HEK293 (cell line): Measurements from ENCODE around the gene THSD4.

ENCODE experiments used
- CTCF ChIA-PET: fragments of 350-600 bp; formaldehyde crosslinking; extraction: SDS; loops from one replicate; lab custom pipeline; 2021; ENCODE audit warnings: antibody characterized with exemption; lab: Yijun Ruan, JAX
- POLR2A ChIA-PET: fragments of 300-600 bp; formaldehyde crosslinking; extraction: SDS; loops from one replicate; lab custom pipeline; 2020; ENCODE audit warnings: antibody characterized with exemption, inconsistent platforms; lab: Yijun Ruan, JAX
- H3K27ac ChIP-seq: fragments of 200-500 bp; sonication (Bioruptor generic); 2 replicates; pipeline ENCODE4 v1.5.1; 2014; ENCODE audit warnings: low read depth, low read length, control low read depth, inconsistent platforms; ENCODE audit errors: extremely low read depth
- H3K36me3 ChIP-seq, 2 experiments: fragments of 200-500 bp in 1 of 2; sonication (Bioruptor generic) in 1 of 2; 1 replicate in 1 of 2; 2 replicates in 1 of 2; pipeline ENCODE4 v1.5.1; 2014 to 2017; ENCODE audit warnings: inconsistent platforms in 2 of 2, low read length in 2 of 2; ENCODE audit not compliant: control insufficient read depth in 2 of 2, insufficient read depth in 1 of 2
- H3K4me1 ChIP-seq: fragments of 200-500 bp; sonication (Bioruptor generic); 2 replicates; pipeline ENCODE4 v1.5.1; 2014; ENCODE audit warnings: mild to moderate bottlenecking, low read length, inconsistent platforms; ENCODE audit not compliant: control insufficient read depth, insufficient read depth
- H3K4me3 ChIP-seq: 2 replicates; pipeline ENCODE4 v1.5.1; 2011; ENCODE audit warnings: low read depth, mild to moderate bottlenecking, control low read depth, low read length, moderate library complexity
- H3K9me3 ChIP-seq: fragments of 200-500 bp; sonication (Bioruptor generic); 2 replicates; pipeline ENCODE4 v1.5.1; 2014; ENCODE audit warnings: low read depth, low read length, inconsistent platforms; ENCODE audit not compliant: control insufficient read depth, insufficient read depth
- AEBP2 ChIP-seq: fragments of 450-650 bp; formaldehyde crosslinking; IDR thresholded peaks from 2 replicates; pipeline ENCODE4 v1.5.1; 2016; ENCODE audit warnings: missing biosample characterization, missing genetic modification characterization, borderline replicate concordance
- GLI4 ChIP-seq: fragments of 450-650 bp; formaldehyde crosslinking; IDR thresholded peaks from 2 replicates; pipeline ENCODE4 v1.5.1; 2016; ENCODE audit warnings: missing biosample characterization, missing genetic modification characterization
- HOXC10 ChIP-seq: sonication (generic); formaldehyde crosslinking; IDR thresholded peaks from 2 replicates; pipeline ENCODE4 v1.8.1; 2023; ENCODE audit warnings: mild to moderate bottlenecking, missing genetic modification reagents
- IKZF3 ChIP-seq: fragments of 450-650 bp; IDR thresholded peaks from 2 replicates; pipeline ENCODE4 v1.5.0; 2018; ENCODE audit warnings: missing biosample characterization, mild to moderate bottlenecking, missing genetic modification characterization, moderate library complexity
- KLF17 ChIP-seq: fragments of 450-650 bp; formaldehyde crosslinking; IDR thresholded peaks from 2 replicates; pipeline ENCODE4 v1.5.1; 2016; ENCODE audit warnings: missing biosample characterization, missing genetic modification characterization
- SP3 ChIP-seq: fragments of 450-650 bp; formaldehyde crosslinking; IDR thresholded peaks from 2 replicates; pipeline ENCODE4 v1.5.1; 2016; ENCODE audit warnings: missing biosample characterization, missing genetic modification characterization
- ZNF133 ChIP-seq: fragments of 450-650 bp; formaldehyde crosslinking; IDR thresholded peaks from 2 replicates; pipeline ENCODE4 v1.5.1; 2016; ENCODE audit warnings: missing biosample characterization, missing genetic modification characterization
- ZNF169 ChIP-seq: fragments of 450-650 bp; formaldehyde crosslinking; IDR thresholded peaks from 2 replicates; pipeline ENCODE4 v1.5.1; 2016; ENCODE audit warnings: missing biosample characterization, missing genetic modification characterization
- ZNF2 ChIP-seq: fragments of 450-650 bp; formaldehyde crosslinking; IDR thresholded peaks from 2 replicates; pipeline ENCODE4 v1.5.1; 2016; ENCODE audit warnings: missing biosample characterization, missing genetic modification characterization
- ZNF214 ChIP-seq: fragments of 450-650 bp; formaldehyde crosslinking; IDR thresholded peaks from 2 replicates; pipeline ENCODE4 v1.5.1; 2017; ENCODE audit warnings: missing biosample characterization, mild to moderate bottlenecking, missing genetic modification characterization, borderline replicate concordance
- ZNF23 ChIP-seq: fragments of 450-650 bp; formaldehyde crosslinking; IDR thresholded peaks from 2 replicates; pipeline ENCODE4 v1.5.1; 2016; ENCODE audit warnings: missing biosample characterization, missing genetic modification characterization, borderline replicate concordance
- ZNF266 ChIP-seq: fragments of 450-650 bp; formaldehyde crosslinking; IDR thresholded peaks from 2 replicates; pipeline ENCODE4 v1.5.1; 2016; ENCODE audit warnings: missing biosample characterization, missing genetic modification characterization, low read depth
- ZNF404 ChIP-seq: fragments of 450-650 bp; formaldehyde crosslinking; IDR thresholded peaks from 2 replicates; pipeline ENCODE4 v1.5.1; 2017; ENCODE audit warnings: missing biosample characterization, missing genetic modification characterization
- ZNF433 ChIP-seq: fragments of 450-650 bp; formaldehyde crosslinking; IDR thresholded peaks from 2 replicates; pipeline ENCODE4 v1.5.1; 2016; ENCODE audit warnings: missing biosample characterization, missing genetic modification characterization, low read depth
- ZNF530 ChIP-seq: fragments of 450-650 bp; formaldehyde crosslinking; IDR thresholded peaks from 2 replicates; pipeline ENCODE4 v1.5.1; 2016; ENCODE audit warnings: low read depth, missing biosample characterization, missing genetic modification characterization
- ZNF548 ChIP-seq: fragments of 450-650 bp; formaldehyde crosslinking; IDR thresholded peaks from 2 replicates; pipeline ENCODE4 v1.5.1; 2016; ENCODE audit warnings: missing biosample characterization, missing genetic modification characterization
- ZNF624 ChIP-seq: fragments of 450-650 bp; formaldehyde crosslinking; IDR thresholded peaks from 2 replicates; pipeline ENCODE4 v1.5.1; 2017; ENCODE audit warnings: missing biosample characterization, missing genetic modification characterization
- ZNF660 ChIP-seq: fragments of 450-650 bp; IDR thresholded peaks from 2 replicates; pipeline ENCODE4 v1.5.1; 2018; ENCODE audit warnings: missing biosample characterization, mild to moderate bottlenecking, missing genetic modification characterization
- ZNF664 ChIP-seq: fragments of 450-650 bp; formaldehyde crosslinking; IDR thresholded peaks from 2 replicates; pipeline ENCODE4 v1.5.1; 2016; ENCODE audit warnings: missing biosample characterization, missing genetic modification characterization
- ZNF670 ChIP-seq: fragments of 450-650 bp; formaldehyde crosslinking; IDR thresholded peaks from 2 replicates; pipeline ENCODE4 v1.5.1; 2016; ENCODE audit warnings: missing biosample characterization, missing genetic modification characterization, low read depth
- ZNF76 ChIP-seq: fragments of 450-650 bp; formaldehyde crosslinking; IDR thresholded peaks from 2 replicates; pipeline ENCODE4; 2016; ENCODE audit warnings: low read depth, missing biosample characterization, missing genetic modification characterization, borderline replicate concordance
- ZSCAN30 ChIP-seq: fragments of 450-650 bp; IDR thresholded peaks from 2 replicates; pipeline ENCODE4 v1.5.1; 2018; ENCODE audit warnings: missing biosample characterization, mild to moderate bottlenecking, missing genetic modification characterization, moderate library complexity
- TF ChIP-seq, protein P1 (sequence below): sonication (generic); formaldehyde crosslinking; IDR thresholded peaks from 2 replicates; pipeline ENCODE4 v1.8.1; 2022; ENCODE audit warnings: mild to moderate bottlenecking, moderate library complexity, missing genetic modification reagents
- TF ChIP-seq, protein P2 (sequence below): fragments of 450-650 bp; formaldehyde crosslinking; IDR thresholded peaks from 2 replicates; pipeline ENCODE4 v1.5.1; 2017; ENCODE audit warnings: missing biosample characterization, missing genetic modification characterization
- TF ChIP-seq, protein P3 (sequence below): fragments of 450-650 bp; formaldehyde crosslinking; IDR thresholded peaks from 2 replicates; pipeline ENCODE4 v1.5.1; 2016; ENCODE audit warnings: missing biosample characterization, missing genetic modification characterization

Gene THSD4

GRCh38 chr15:71518661-71519060 is 403.4 kb downstream of the THSD4 start:
- Histone ChIP-seq H3K27ac (no peak overlapping the region), H3K4me3 (no peak overlapping the region), H3K9me3 (no peaks in the 10 kb centered on the region)
- ChIA-PET POLR2A (no interaction called here), CTCF (no interaction called here)
- TF ChIP-seq, protein P1, sequence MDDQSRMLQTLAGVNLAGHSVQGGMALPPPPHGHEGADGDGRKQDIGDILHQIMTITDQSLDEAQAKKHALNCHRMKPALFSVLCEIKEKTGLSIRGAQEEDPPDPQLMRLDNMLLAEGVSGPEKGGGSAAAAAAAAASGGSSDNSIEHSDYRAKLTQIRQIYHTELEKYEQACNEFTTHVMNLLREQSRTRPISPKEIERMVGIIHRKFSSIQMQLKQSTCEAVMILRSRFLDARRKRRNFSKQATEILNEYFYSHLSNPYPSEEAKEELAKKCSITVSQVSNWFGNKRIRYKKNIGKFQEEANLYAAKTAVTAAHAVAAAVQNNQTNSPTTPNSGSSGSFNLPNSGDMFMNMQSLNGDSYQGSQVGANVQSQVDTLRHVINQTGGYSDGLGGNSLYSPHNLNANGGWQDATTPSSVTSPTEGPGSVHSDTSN (CRISPR knock-in tag): no peak
- TF ChIP-seq ZNF530 (tag by site-specific recombination) (no peak), ZNF548 (no peak), GLI4 (tag by site-specific recombination) (no peak), ZNF433 (tag by site-specific recombination) (no peak), ZNF2 (no peak), ZNF670 (tag by site-specific recombination) (no peak), ZNF23 (tag by site-specific recombination) (no peak), IKZF3 (no peak), ZNF266 (tag by site-specific recombination) (no peak), HOXC10 (CRISPR knock-in tag) (no peak), ZNF133 (tag by site-specific recombination) (no peak), ZNF404 (tag by site-specific recombination) (no peak), ZNF169 (tag by site-specific recombination) (no peak)
- TF ChIP-seq, protein P2, sequence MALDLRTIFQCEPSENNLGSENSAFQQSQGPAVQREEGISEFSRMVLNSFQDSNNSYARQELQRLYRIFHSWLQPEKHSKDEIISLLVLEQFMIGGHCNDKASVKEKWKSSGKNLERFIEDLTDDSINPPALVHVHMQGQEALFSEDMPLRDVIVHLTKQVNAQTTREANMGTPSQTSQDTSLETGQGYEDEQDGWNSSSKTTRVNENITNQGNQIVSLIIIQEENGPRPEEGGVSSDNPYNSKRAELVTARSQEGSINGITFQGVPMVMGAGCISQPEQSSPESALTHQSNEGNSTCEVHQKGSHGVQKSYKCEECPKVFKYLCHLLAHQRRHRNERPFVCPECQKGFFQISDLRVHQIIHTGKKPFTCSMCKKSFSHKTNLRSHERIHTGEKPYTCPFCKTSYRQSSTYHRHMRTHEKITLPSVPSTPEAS (tag by site-specific recombination): no peak
- TF ChIP-seq, all 188 proteins: peak for 0
- H3K36me3 ChIP-seq: no peaks in the 10 kb centered on the region
- H3K4me1 ChIP-seq: no peaks in the 10 kb centered on the region; the same call in 1 of the 2 replicates

GRCh38 chr15:71526060-71526820 is 411.0 kb downstream of the THSD4 start:
- H3K36me3 ChIP-seq: no peaks in the 10 kb centered on the region
- peaks cover 4% of the 10 kb centered on the region for H3K4me1 ChIP-seq
- TF ChIP-seq ZNF214 (tag by site-specific recombination) (no peak), ZNF660 (tag by site-specific recombination) (0 out of 2 replicates have a peak, but pooled peaks have one; percentile 56)
- H3K4me3 ChIP-seq: no peak overlapping the region
- H3K9me3 ChIP-seq: no peaks in the 10 kb centered on the region
- CTCF ChIA-PET: interaction anchor here (0.7 to 1.7 kb wide), 4 partner anchors 15 to 204 kb away, joined by 3 to 7 read pairs (median 5); no protein-coding TSS in a partner anchor
- POLR2A ChIA-PET: no interaction called here
- H3K27ac ChIP-seq: no peak overlapping the region

DNA sequence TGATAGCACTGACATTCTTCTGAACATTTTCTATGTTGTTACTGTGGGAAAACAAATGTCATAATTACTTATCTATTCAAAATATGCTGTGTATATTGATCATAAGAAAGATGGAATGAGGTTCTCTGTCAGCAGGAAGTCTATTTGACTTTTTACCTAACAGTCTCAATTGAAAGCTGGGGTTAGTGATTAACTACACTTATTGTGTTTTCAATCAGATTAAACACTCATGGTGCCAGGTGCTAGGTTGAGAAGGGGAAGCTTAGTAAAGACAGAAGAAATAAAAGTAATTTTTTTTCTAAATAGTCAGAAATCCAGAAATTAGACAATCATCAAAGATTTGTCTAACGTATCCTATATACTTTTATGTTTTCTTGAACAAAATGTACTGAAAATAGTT is 414.1 kb downstream of the THSD4 start:
- Histone ChIP-seq H3K27ac (no peak overlapping the region), H3K4me1 (peaks cover 4% of the 10 kb centered on the region), H3K4me3 (no peak overlapping the region), H3K9me3 (no peaks in the 10 kb centered on the region), H3K36me3 (no peaks in the 10 kb centered on the region)
- ChIA-PET CTCF (interaction anchor here (0.5 to 2.8 kb wide), 8 partner anchors 20 to 627 kb away, joined by 3 to 17 read pairs (median 3); no protein-coding TSS in a partner anchor), POLR2A (no interaction called here)
- TF ChIP-seq ZNF664 (no peak), KLF17 (tag by site-specific recombination) (no peak), ZSCAN30 (tag by site-specific recombination) (no peak), AEBP2 (tag by site-specific recombination) (no peak), SP3 (tag by site-specific recombination) (no peak), ZNF624 (tag by site-specific recombination) (no peak), ZNF76 (tag by site-specific recombination) (no peak)
- TF ChIP-seq, protein P3, sequence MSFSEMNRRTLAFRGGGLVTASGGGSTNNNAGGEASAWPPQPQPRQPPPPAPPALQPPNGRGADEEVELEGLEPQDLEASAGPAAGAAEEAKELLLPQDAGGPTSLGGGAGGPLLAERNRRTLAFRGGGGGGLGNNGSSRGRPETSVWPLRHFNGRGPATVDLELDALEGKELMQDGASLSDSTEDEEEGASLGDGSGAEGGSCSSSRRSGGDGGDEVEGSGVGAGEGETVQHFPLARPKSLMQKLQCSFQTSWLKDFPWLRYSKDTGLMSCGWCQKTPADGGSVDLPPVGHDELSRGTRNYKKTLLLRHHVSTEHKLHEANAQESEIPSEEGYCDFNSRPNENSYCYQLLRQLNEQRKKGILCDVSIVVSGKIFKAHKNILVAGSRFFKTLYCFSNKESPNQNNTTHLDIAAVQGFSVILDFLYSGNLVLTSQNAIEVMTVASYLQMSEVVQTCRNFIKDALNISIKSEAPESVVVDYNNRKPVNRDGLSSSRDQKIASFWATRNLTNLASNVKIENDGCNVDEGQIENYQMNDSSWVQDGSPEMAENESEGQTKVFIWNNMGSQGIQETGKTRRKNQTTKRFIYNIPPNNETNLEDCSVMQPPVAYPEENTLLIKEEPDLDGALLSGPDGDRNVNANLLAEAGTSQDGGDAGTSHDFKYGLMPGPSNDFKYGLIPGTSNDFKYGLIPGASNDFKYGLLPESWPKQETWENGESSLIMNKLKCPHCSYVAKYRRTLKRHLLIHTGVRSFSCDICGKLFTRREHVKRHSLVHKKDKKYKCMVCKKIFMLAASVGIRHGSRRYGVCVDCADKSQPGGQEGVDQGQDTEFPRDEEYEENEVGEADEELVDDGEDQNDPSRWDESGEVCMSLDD (tag by site-specific recombination): no peak
